Astrocyte of the spinal cord (primary cell): ENCODE data around the gene SOX6.
A peak's percentile ranks its signal among the peaks of the same experiment; 100 is the strongest.

Experiments used
- DNase-seq: peaks from one replicate; pipeline ENCODE4 v3.0.0; 2011; ENCODE audit warnings: low read depth, low spot score
- H3K4me3 ChIP-seq: 2 replicates; pipeline ENCODE4 v1.5.1; 2011; ENCODE audit warnings: low read depth, mild to moderate bottlenecking, low read length, moderate library complexity
- CTCF ChIP-seq: IDR thresholded peaks from 2 replicates; pipeline ENCODE4 v1.5.1; 2012; ENCODE audit warnings: low read depth, mild to moderate bottlenecking, low read length, inconsistent platforms
- in situ Hi-C: cut with HindIII; loops from 2 replicates; pipeline ENCODE4 v1.10.0; 2017; ENCODE audit warnings: low sequenced_read_pairs

The SOX6 gene

GRCh38 chr11:16335236-16335962 lies 20.9 kb downstream of the SOX6 start:
- in situ Hi-C loops: no loop called here
- TF ChIP-seq CTCF: no peak
- no peak for DNase-seq
- H3K4me3 ChIP-seq: no peak overlapping the region

- in situ Hi-C loops: no loop called here
- H3K4me3 ChIP-seq: no peak overlapping the region
- DNase-seq: no peak
- TF ChIP-seq CTCF: no peak
Measured at GRCh38 chr11:16326679-16327297, 29.6 kb downstream of the SOX6 start.

- no peak overlapping the region for H3K4me3 ChIP-seq
- no peak for DNase-seq
- in situ Hi-C loops: no loop called here
- no peak for TF ChIP-seq CTCF
Measured at GRCh38 chr11:16322190-16322589, 34.2 kb downstream of the SOX6 start.

GRCh38 chr11:16321148-16321547 lies 35.2 kb downstream of the SOX6 start:
- no peak overlapping the region for H3K4me3 ChIP-seq
- DNase-seq: peak; percentile 7
- in situ Hi-C loops: no loop called here
- TF ChIP-seq CTCF: no peak

GRCh38 chr11:16318320-16318719 lies 38.0 kb downstream of the SOX6 start:
- DNase-seq: no peak
- H3K4me3 ChIP-seq: no peak overlapping the region
- no peak for TF ChIP-seq CTCF
- in situ Hi-C loops: no loop called here

GRCh38 chr11:16317712-16318111 lies 38.6 kb downstream of the SOX6 start:
- in situ Hi-C loops: no loop called here
- DNase-seq: no peak
- TF ChIP-seq CTCF: no peak
- H3K4me3 ChIP-seq: no peak overlapping the region
